ENCODE measurements around the gene CYP3A7.
"Not testable (repeated sequence)": the region's sequence is repeated elsewhere in the genome, so short reads cannot be mapped to it uniquely, and the experiment has no call there.

CYP3A7 gene

DNA sequence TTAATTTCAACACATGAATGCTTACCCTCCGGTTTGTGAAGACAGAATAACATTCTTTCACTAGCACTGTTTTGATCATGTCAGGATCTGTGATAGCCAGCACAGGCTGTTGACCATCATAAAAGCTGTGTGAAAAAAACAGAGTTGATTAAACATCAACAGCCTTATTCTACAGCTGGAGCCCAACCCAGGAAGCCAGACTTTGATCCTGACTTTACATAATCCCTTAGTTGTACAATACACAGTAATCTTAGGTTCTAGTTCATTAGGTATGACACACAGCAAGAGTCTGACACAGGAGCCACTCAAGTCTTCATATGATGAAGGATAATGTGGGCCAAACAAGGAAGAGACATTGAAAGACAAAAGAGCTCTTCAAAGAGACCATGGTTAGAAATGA lies 37.6 kb upstream of the CYP3A7 start:
- no peaks in the 10 kb centered on the region for H3F3A ChIP-seq (ENCODE audit: low read depth)
- no peaks in the 10 kb centered on the region for H3K79me2 ChIP-seq (ENCODE audit: insufficient read depth, low read length)
- H3K27me3 ChIP-seq (ENCODE audit: insufficient read depth, low read length, poor library complexity, severe bottlenecking), result no peaks in the 10 kb centered on the region
- H3K4me1 ChIP-seq (ENCODE audit: insufficient read depth, low read length, poor library complexity, severe bottlenecking), result peaks cover 11% of the 10 kb centered on the region
- no peak overlapping the region for H3K4me2 ChIP-seq (ENCODE audit: low read depth, low read length, poor library complexity, severe bottlenecking)
- no peaks in the 10 kb centered on the region for H3K9me2 ChIP-seq (replicated peaks; ENCODE audit: low read depth, low read length)
- no peak overlapping the region for H3K9ac ChIP-seq (ENCODE audit: low read depth, low read length, poor library complexity, severe bottlenecking)
- no peak overlapping the region for H3K4me3 ChIP-seq (ENCODE audit: low read length, poor library complexity, severe bottlenecking)
- no peaks in the 10 kb centered on the region for H4K20me1 ChIP-seq (ENCODE audit: insufficient read depth, low read length, poor library complexity, severe bottlenecking)
- no peaks in the 10 kb centered on the region for H3K36me3 ChIP-seq (ENCODE audit: insufficient read depth, low read length)
- no peaks in the 10 kb centered on the region for H3K9me3 ChIP-seq (ENCODE audit: insufficient read depth, low read depth, low read length)
- H2AFZ ChIP-seq (ENCODE audit: low read length), result no peak overlapping the region
- TF ChIP-seq EZH2phosphoT487 (IDR thresholded peaks at IDR 0.05; ENCODE audit: borderline replicate concordance), result no peak
- TF ChIP-seq CTCF (conservative IDR thresholded peaks at IDR 0.05; ENCODE audit: low read length), result no peak

DNA sequence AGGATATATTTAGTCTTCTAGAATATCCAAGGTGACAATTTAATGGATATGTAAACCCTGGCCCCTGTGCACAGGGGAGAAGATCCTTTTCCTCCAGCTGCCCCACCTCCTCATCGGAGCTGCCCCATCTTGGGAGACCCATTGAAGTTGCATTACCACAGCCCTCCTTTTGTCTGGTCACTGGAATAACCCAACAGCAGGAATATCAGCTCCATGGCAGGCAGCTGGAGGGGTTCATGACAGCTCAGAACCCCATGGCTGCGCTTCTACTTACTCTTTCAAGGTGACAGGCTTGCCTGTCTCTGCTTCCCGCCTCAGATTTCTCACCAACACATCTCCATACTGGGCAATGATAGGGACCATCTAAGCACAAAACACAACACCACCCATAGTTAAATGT lies 34.5 kb upstream of the CYP3A7 start:
- not testable (repeated sequence) for H3K79me2 ChIP-seq (ENCODE audit: insufficient read depth, low read length); H3K27me3 ChIP-seq (ENCODE audit: insufficient read depth, low read length, poor library complexity, severe bottlenecking); H2AFZ ChIP-seq (ENCODE audit: low read length)

GRCh38 chr7:99768471-99768870 lies 33.5 kb upstream of the CYP3A7 start:
- H3K4me3 ChIP-seq (ENCODE audit: low read length, poor library complexity, severe bottlenecking), result no peak overlapping the region
- no peaks in the 10 kb centered on the region for H3K36me3 ChIP-seq (ENCODE audit: insufficient read depth, low read length)
- H3K27me3 ChIP-seq (ENCODE audit: insufficient read depth, low read length, poor library complexity, severe bottlenecking), result no peaks in the 10 kb centered on the region
- no peaks in the 10 kb centered on the region for H4K20me1 ChIP-seq (ENCODE audit: insufficient read depth, low read length, poor library complexity, severe bottlenecking)
- no peak overlapping the region for H3K4me2 ChIP-seq (ENCODE audit: low read depth, low read length, poor library complexity, severe bottlenecking)
- H2AFZ ChIP-seq (ENCODE audit: low read length), result no peak overlapping the region
- H3K9ac ChIP-seq (ENCODE audit: low read depth, low read length, poor library complexity, severe bottlenecking), result no peak overlapping the region
- TF ChIP-seq CTCF (conservative IDR thresholded peaks at IDR 0.05; ENCODE audit: low read length), result no peak
- TF ChIP-seq EZH2phosphoT487 (IDR thresholded peaks at IDR 0.05; ENCODE audit: borderline replicate concordance), result no peak
- H3K79me2 ChIP-seq (ENCODE audit: insufficient read depth, low read length), result no peaks in the 10 kb centered on the region
- H3K4me1 ChIP-seq (ENCODE audit: insufficient read depth, low read length, poor library complexity, severe bottlenecking), result peaks cover 26% of the 10 kb centered on the region
- H3F3A ChIP-seq (ENCODE audit: low read depth), result no peaks in the 10 kb centered on the region
- no peaks in the 10 kb centered on the region for H3K9me3 ChIP-seq (ENCODE audit: insufficient read depth, low read depth, low read length)
- H3K9me2 ChIP-seq (replicated peaks; ENCODE audit: low read depth, low read length), result no peaks in the 10 kb centered on the region

More for the DNA sequence above, 34.5 kb upstream of the CYP3A7 start:
- not testable (repeated sequence) for H3K4me3 ChIP-seq (ENCODE audit: low read length, poor library complexity, severe bottlenecking); H3K36me3 ChIP-seq (ENCODE audit: insufficient read depth, low read length); H3K9ac ChIP-seq (ENCODE audit: low read depth, low read length, poor library complexity, severe bottlenecking); H4K20me1 ChIP-seq (ENCODE audit: insufficient read depth, low read length, poor library complexity, severe bottlenecking); H3F3A ChIP-seq (ENCODE audit: low read depth); H3K4me2 ChIP-seq (ENCODE audit: low read depth, low read length, poor library complexity, severe bottlenecking); H3K9me2 ChIP-seq (replicated peaks; ENCODE audit: low read depth, low read length); H3K9me3 ChIP-seq (ENCODE audit: insufficient read depth, low read depth, low read length)
- peaks cover 26% of the 10 kb centered on the region for H3K4me1 ChIP-seq (ENCODE audit: insufficient read depth, low read length, poor library complexity, severe bottlenecking)

- no peak overlapping the region for H2AFZ ChIP-seq (ENCODE audit: low read length)
- no peaks in the 10 kb centered on the region for H3K79me2 ChIP-seq (ENCODE audit: insufficient read depth, low read length)
- no peaks in the 10 kb centered on the region for H3K9me2 ChIP-seq (replicated peaks; ENCODE audit: low read depth, low read length)
- no peaks in the 10 kb centered on the region for H3K9me3 ChIP-seq (ENCODE audit: insufficient read depth, low read depth, low read length)
- no peaks in the 10 kb centered on the region for H4K20me1 ChIP-seq (ENCODE audit: insufficient read depth, low read length, poor library complexity, severe bottlenecking)
- H3K4me3 ChIP-seq (ENCODE audit: low read length, poor library complexity, severe bottlenecking), result no peak overlapping the region
- no peaks in the 10 kb centered on the region for H3F3A ChIP-seq (ENCODE audit: low read depth)
- TF ChIP-seq CTCF (conservative IDR thresholded peaks at IDR 0.05; ENCODE audit: low read length) (no peak), EZH2phosphoT487 (IDR thresholded peaks at IDR 0.05; ENCODE audit: borderline replicate concordance) (no peak)
- H3K9ac ChIP-seq (ENCODE audit: low read depth, low read length, poor library complexity, severe bottlenecking), result no peak overlapping the region
- H3K27me3 ChIP-seq (ENCODE audit: insufficient read depth, low read length, poor library complexity, severe bottlenecking), result no peaks in the 10 kb centered on the region
- H3K4me2 ChIP-seq (ENCODE audit: low read depth, low read length, poor library complexity, severe bottlenecking), result no peak overlapping the region
- no peaks in the 10 kb centered on the region for H3K36me3 ChIP-seq (ENCODE audit: insufficient read depth, low read length)
- H3K4me1 ChIP-seq (ENCODE audit: insufficient read depth, low read length, poor library complexity, severe bottlenecking), result peaks cover 26% of the 10 kb centered on the region
Observed at GRCh38 chr7:99767662-99768061, 32.7 kb upstream of the CYP3A7 start.
